GM12892 (cell line): ENCODE results near the gene PEAR1.

Experiments
- POLR2A ChIP-seq: IDR thresholded peaks from 2 replicates; pipeline ENCODE4 v1.6.1; 2011; ENCODE audit warnings: low read depth, low read length, control low read depth
- POLR2AphosphoS5 ChIP-seq: IDR thresholded peaks from 2 replicates; pipeline ENCODE4 v1.6.1; 2011; ENCODE audit warnings: low read depth, low read length, control low read depth

- TF ChIP-seq POLR2A (no peak), POLR2AphosphoS5 (no peak)
Observed at GRCh38 chr1:156865258-156865657, 28.3 kb upstream of the PEAR1 start.
